Activated CD4-positive, alpha-beta T cell treated with anti-CD3 and anti-CD28 coated beads, Interleukin-2, amount 50 U/mL, for 1 hour (primary cell): Measurements from ENCODE around the gene CAMSAP2.

Experiments
- DNase-seq: peaks from one replicate; pipeline ENCODE4 v3.0.0-alpha.2; 2020

Gene CAMSAP2

GRCh38 chr1:200885623-200886402 lies 147.1 kb downstream of the CAMSAP2 start:
- DNase-seq = no peak

- DNase-seq = no peak
Measured at GRCh38 chr1:200886594-200886993, 147.9 kb downstream of the CAMSAP2 start.

- DNase-seq = no peak
Measured at GRCh38 chr1:200887036-200887435, 148.3 kb downstream of the CAMSAP2 start.

GRCh38 chr1:200887772-200888348 lies 149.2 kb downstream of the CAMSAP2 start:
- DNase-seq = no peak

- DNase-seq = peak; percentile 52
Measured at GRCh38 chr1:200888349-200888838, 149.7 kb downstream of the CAMSAP2 start.

- no peak for DNase-seq
Measured at GRCh38 chr1:200889571-200889970, 150.9 kb downstream of the CAMSAP2 start.

- DNase-seq = no peak
Measured at GRCh38 chr1:200890027-200890426, 151.3 kb downstream of the CAMSAP2 start.

GRCh38 chr1:200890818-200891773 lies 152.4 kb downstream of the CAMSAP2 start:
- DNase-seq = peak; percentile 19

- no peak for DNase-seq
Measured at GRCh38 chr1:200891774-200892157, 153.1 kb downstream of the CAMSAP2 start.

- DNase-seq = no peak
Measured at GRCh38 chr1:200892546-200892945, 153.9 kb downstream of the CAMSAP2 start.

- no peak for DNase-seq
Measured at GRCh38 chr1:200892958-200893357, 154.3 kb downstream of the CAMSAP2 start.

- no peak for DNase-seq
Measured at GRCh38 chr1:200893411-200893901, 154.8 kb downstream of the CAMSAP2 start.

- no peak for DNase-seq
Measured at GRCh38 chr1:200894712-200895442, 156.2 kb downstream of the CAMSAP2 start, which contains the start of gene INAVA. TSS of gene INAVA (plus strand) at chr1:200894900. CDS start at chr1:200898401, 3,501 bp downstream.

- DNase-seq = no peak
Measured at GRCh38 chr1:200895443-200895789, 156.7 kb downstream of the CAMSAP2 start.

GRCh38 chr1:200895801-200896530 lies 157.3 kb downstream of the CAMSAP2 start:
- no peak for DNase-seq

- no peak for DNase-seq
Measured at GRCh38 chr1:200896531-200897196, 158.0 kb downstream of the CAMSAP2 start.

GRCh38 chr1:200897259-200897658 lies 158.6 kb downstream of the CAMSAP2 start:
- no peak for DNase-seq

- DNase-seq = no peak
Measured at GRCh38 chr1:200899015-200899386, 160.3 kb downstream of the CAMSAP2 start.

GRCh38 chr1:200899451-200899915 lies 160.8 kb downstream of the CAMSAP2 start:
- no peak for DNase-seq

GRCh38 chr1:200899954-200900867 lies 161.5 kb downstream of the CAMSAP2 start:
- no peak for DNase-seq
